Fibroblast of lung (primary cell): ENCODE results near the gene CDYL. TPM values are rescaled to one million over a fixed set of nuclear protein-coding genes. Genes with fewer than 3 reads are reported as not detected.

Experiments
- DNase-seq, 2 donors: peaks; one replicate each; pipeline versions ENCODE4 v3.0.0 to v3.0.0-alpha.2; 2010; ENCODE audit warnings: low read depth in 2 of 2
- H2AFZ ChIP-seq: 2 replicates; pipeline ENCODE4 v1.5.1; 2012; ENCODE audit warnings: low read length, control low read depth, inconsistent platforms
- H3K27ac ChIP-seq: 2 replicates; pipeline ENCODE4 v1.5.1; 2011; ENCODE audit warnings: low read length, control low read depth; ENCODE audit not compliant: insufficient read depth
- H3K27me3 ChIP-seq: 2 replicates; pipeline ENCODE4 v1.5.1; 2011; ENCODE audit warnings: mild to moderate bottlenecking, low read length; ENCODE audit not compliant: control insufficient read depth, insufficient read depth
- H3K36me3 ChIP-seq: 2 replicates; pipeline ENCODE4 v1.5.1; 2011; ENCODE audit warnings: low read length; ENCODE audit not compliant: control insufficient read depth, insufficient read depth
- H3K4me1 ChIP-seq: 2 replicates; pipeline ENCODE4 v1.5.1; 2011; ENCODE audit warnings: low read length; ENCODE audit not compliant: control insufficient read depth, insufficient read depth; ENCODE audit errors: extremely low read depth
- H3K4me2 ChIP-seq: 2 replicates; pipeline ENCODE4 v1.5.1; 2011; ENCODE audit warnings: low read length, control low read depth; ENCODE audit not compliant: insufficient read depth; ENCODE audit errors: extremely low read depth
- H3K4me3 ChIP-seq, 4 experiments: fragments of 200-600 bp in 1 of 4; sonication (generic) in 1 of 4; replicated peaks in 1 of 4; 2 replicates each; pipeline ENCODE4 v1.5.1; 2011 to 2016; ENCODE audit warnings: low read length in 4 of 4, low read depth in 3 of 4, mild to moderate bottlenecking in 3 of 4, control low read depth in 2 of 4, inconsistent platforms in 1 of 4, mixed read lengths in 1 of 4; ENCODE audit not compliant: insufficient read depth in 1 of 4; ENCODE audit errors: control extremely low read depth in 1 of 4
- H3K79me2 ChIP-seq: 2 replicates; pipeline ENCODE4 v1.5.1; 2012; ENCODE audit warnings: mild to moderate bottlenecking, low read length, inconsistent platforms; ENCODE audit not compliant: control insufficient read depth, insufficient read depth
- H3K9ac ChIP-seq: 2 replicates; pipeline ENCODE4 v1.5.1; 2011; ENCODE audit warnings: mild to moderate bottlenecking, low read length, control low read depth; ENCODE audit not compliant: insufficient read depth
- H3K9me3 ChIP-seq: 2 replicates; pipeline ENCODE4 v1.5.1; 2012; ENCODE audit warnings: low read depth, low read length; ENCODE audit not compliant: control insufficient read depth, insufficient read depth
- H4K20me1 ChIP-seq: 2 replicates; pipeline ENCODE4 v1.5.1; 2011; ENCODE audit warnings: low read length; ENCODE audit not compliant: control insufficient read depth, insufficient read depth; ENCODE audit errors: extremely low read depth
- EZH2 ChIP-seq: IDR thresholded peaks from 2 replicates; pipeline ENCODE4 v1.5.1; 2012; ENCODE audit warnings: low read length, control low read depth, mild to moderate bottlenecking; ENCODE audit errors: missing control alignments
- polyA plus RNA-seq, 2 donors: library from polyadenylated mRNA; depleted of rRNA in 1 of 2; stranded (reverse) in 1 of 2; unstranded in 1 of 2; fragments of >200 nt; gene quantifications; 2 replicates each; pipeline ENCODE4 v1.2.1, GENCODE V29; 2011 to 2012; ENCODE audit warnings: missing spikeins in 1 of 2
- total RNA-seq: library from RNA; depleted of rRNA; stranded (reverse); fragments of >200 nt; gene quantifications from 2 replicates; pipeline ENCODE4 v1.2.1, GENCODE V29; 2014
- TF ChIP-seq, protein P1 (sequence below), 2 donors: IDR thresholded peaks in 1 of 2; conservative IDR thresholded peaks in 1 of 2; 1 replicate in 1 of 2; 2 replicates in 1 of 2; pipeline ENCODE4 v1.5.1; 2011 to 2012; ENCODE audit warnings: low read length in 2 of 2, control low read depth in 1 of 2, inconsistent platforms in 1 of 2, low read depth in 1 of 2, mild to moderate bottlenecking in 1 of 2

The CDYL gene
- total and polyA plus RNA-seq, 2 donors (not counting 1 experiment from before 2014, with no cell fraction given): 20.6 to 24.9 TPM

DNA sequence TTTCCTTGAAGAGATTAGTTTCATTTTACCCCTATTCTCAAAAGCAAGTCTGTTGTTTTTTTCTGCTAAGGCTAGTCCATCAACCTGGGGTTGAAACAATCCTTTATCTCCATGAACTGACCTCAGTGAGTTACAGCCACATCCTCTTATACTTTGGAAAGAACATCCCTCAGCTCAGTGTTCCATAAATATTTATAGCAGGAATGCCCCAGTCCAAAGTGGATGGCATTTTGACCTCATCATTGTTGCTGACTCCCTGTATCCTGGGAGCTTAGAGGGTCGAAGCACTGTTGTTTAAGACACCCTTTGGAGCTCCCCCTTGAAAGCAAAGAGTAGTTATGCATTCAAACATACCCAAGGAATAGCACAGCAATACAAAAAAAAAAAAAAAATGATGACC is 16.2 kb upstream of the CDYL start:
- no peak for TF ChIP-seq EZH2
- TF ChIP-seq, protein P1, sequence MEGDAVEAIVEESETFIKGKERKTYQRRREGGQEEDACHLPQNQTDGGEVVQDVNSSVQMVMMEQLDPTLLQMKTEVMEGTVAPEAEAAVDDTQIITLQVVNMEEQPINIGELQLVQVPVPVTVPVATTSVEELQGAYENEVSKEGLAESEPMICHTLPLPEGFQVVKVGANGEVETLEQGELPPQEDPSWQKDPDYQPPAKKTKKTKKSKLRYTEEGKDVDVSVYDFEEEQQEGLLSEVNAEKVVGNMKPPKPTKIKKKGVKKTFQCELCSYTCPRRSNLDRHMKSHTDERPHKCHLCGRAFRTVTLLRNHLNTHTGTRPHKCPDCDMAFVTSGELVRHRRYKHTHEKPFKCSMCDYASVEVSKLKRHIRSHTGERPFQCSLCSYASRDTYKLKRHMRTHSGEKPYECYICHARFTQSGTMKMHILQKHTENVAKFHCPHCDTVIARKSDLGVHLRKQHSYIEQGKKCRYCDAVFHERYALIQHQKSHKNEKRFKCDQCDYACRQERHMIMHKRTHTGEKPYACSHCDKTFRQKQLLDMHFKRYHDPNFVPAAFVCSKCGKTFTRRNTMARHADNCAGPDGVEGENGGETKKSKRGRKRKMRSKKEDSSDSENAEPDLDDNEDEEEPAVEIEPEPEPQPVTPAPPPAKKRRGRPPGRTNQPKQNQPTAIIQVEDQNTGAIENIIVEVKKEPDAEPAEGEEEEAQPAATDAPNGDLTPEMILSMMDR (conservative IDR thresholded peaks at IDR 0.05 in 1 of 2, IDR thresholded peaks at IDR 0.05 in 1 of 2; ENCODE audit: low read depth in 1 of 2, low read length in 2 of 2): no peak
- no peaks in the 10 kb centered on the region for H3K9me3 ChIP-seq
- H3K4me2 ChIP-seq: no peak overlapping the region
- H3K36me3 ChIP-seq: no peaks in the 10 kb centered on the region
- DNase-seq: no peak
- H2AFZ ChIP-seq: no peak overlapping the region
- no peaks in the 10 kb centered on the region for H3K27me3 ChIP-seq
- no peaks in the 10 kb centered on the region for H4K20me1 ChIP-seq
- H3K79me2 ChIP-seq: no peaks in the 10 kb centered on the region
- H3K4me3 ChIP-seq: no peak overlapping the region
- H3K27ac ChIP-seq: no peak overlapping the region
- H3K4me1 ChIP-seq: no peaks in the 10 kb centered on the region
- H3K9ac ChIP-seq: no peak overlapping the region

DNA sequence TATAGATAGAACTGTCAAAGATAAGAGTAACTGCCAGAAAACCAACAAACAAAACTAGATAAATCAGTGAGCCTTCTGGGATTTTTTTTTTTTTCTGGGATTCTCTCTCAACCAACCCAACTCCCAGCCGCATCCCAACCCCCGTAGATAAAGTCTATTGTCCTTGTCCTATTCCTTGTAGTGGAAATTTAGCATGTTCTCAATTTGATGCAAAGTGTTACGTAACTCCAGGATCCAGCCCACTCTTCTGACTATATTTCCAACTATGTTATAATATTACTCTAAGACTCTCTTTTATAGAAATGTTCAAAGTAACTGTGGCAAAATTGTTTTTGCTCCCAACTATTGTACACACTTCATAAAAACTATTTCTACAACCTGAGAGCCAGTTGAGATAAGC is 15.4 kb upstream of the CDYL start:
- TF ChIP-seq, protein P1 (conservative IDR thresholded peaks at IDR 0.05 in 1 of 2, IDR thresholded peaks at IDR 0.05 in 1 of 2; ENCODE audit: low read depth in 1 of 2, low read length in 2 of 2): no peak
- TF ChIP-seq EZH2: no peak
- Histone ChIP-seq H3K27me3 (no peaks in the 10 kb centered on the region), H3K9me3 (no peaks in the 10 kb centered on the region), H3K27ac (no peak overlapping the region), H3K9ac (no peak overlapping the region), H2AFZ (no peak overlapping the region), H3K4me1 (no peaks in the 10 kb centered on the region), H3K36me3 (no peaks in the 10 kb centered on the region), H4K20me1 (no peaks in the 10 kb centered on the region), H3K4me3 (no peak overlapping the region), H3K79me2 (no peaks in the 10 kb centered on the region), H3K4me2 (no peak overlapping the region)
- no peak for DNase-seq

DNA sequence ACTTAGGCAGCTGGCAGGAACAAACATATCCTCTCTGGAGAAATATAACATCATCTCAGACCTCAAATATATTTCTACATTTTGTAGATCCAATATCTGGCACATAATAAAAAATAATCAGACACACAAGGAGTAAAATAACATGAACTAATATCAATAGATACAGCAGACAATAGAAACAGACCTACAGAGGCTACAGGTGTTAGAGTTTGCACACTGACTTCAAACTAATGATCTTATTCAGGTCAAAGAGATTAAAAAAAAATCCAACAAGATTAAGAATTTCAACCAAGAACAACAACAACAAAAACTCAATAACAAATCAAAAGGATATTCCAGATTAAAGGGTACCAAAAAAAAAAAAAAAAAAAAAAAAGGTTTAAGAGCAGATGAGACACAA is 13.9 kb upstream of the CDYL start:
- Histone ChIP-seq H2AFZ (no peak overlapping the region), H3K9me3 (no peaks in the 10 kb centered on the region), H3K4me2 (no peak overlapping the region), H3K36me3 (no peaks in the 10 kb centered on the region), H4K20me1 (no peaks in the 10 kb centered on the region), H3K79me2 (no peaks in the 10 kb centered on the region), H3K4me3 (no peak overlapping the region), H3K27ac (no peak overlapping the region), H3K9ac (no peak overlapping the region), H3K27me3 (no peaks in the 10 kb centered on the region), H3K4me1 (no peaks in the 10 kb centered on the region)
- DNase-seq: no peak
- TF ChIP-seq EZH2: no peak
